Nucleus accumbens (tissue), 56 donors: ENCODE data around the gene CACNA1D.

Source experiments
- DNase-seq, 56 donors: peaks; one replicate each; lab custom pipeline; 2025; lab: John Stamatoyannopoulos, UW

Gene CACNA1D

DNA sequence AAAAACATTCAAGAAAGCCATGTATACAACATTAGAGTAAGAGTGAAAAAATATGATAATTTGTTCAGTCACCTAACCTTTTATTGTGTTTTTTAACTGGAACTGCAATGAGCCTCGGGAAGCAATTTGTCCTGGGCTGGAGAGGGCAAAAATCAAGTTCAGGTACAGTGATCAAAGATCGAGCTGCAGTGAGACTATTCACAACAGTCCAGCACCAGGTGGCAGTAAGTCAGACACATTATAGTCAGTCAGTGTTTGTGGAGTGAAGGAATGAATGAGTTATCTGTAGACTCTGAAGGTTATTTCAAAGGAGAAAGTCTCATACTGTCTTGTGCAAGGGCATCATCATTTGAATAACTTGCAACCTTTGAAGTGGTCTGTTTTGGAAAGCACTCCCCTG, 235.2 kb downstream of the CACNA1D start:
- DNase-seq: no peak

DNA sequence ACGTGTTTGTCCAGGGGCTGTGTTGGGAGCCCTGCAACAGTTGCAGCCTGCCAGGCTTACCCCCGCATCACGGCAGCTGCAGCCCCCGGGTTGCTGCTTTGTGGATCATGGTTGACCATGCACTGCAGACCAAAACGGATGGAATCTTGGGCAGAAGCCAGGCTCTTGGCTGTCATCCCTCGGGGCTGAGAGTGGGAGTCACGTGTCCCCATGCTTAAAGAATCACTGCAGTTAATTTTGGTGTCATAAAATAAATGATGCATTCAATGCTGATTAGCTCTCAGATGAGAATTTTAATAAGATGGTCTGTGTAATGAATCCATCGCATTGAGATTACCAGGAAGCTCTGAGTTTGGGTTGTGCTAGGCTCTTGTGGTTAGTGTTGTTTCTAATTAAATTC, 236.2 kb downstream of the CACNA1D start:
- DNase-seq: peak in 38 of 56 donors; percentile 6 to 85 (median 31)

DNA sequence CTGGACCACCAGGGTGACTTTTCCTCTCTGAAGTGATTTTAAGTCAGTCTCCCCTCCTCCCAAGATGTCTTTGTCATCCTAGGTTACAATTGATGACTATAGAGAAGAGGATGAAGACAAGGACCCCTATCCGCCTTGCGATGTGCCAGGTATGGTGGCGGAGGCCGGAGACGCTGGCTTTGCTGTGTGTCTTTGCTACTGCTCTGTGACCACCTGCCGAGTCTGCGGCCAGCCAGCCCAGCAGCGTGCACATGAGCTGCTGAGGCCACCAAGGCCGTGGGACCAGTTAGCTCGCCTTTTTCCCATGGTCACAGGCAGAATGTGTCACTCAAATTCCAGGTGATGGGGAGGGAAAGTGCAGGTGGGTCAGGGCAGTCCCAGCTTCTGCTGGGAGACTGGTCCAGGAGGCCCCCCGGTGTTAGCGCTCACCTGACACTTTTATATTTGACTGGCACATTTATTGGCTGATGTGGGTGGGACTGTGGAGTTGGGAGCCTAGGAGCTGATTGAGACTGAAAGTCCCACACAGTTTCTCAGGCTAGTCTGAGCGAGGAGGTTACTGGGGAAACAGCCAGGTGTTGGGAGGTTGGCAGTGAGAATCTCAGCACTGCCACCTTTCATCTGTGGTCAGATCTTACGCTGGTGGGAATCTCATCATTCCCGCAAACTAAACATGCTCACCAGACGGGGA, 237.7 kb downstream of the CACNA1D start:
- no peak for DNase-seq

DNA sequence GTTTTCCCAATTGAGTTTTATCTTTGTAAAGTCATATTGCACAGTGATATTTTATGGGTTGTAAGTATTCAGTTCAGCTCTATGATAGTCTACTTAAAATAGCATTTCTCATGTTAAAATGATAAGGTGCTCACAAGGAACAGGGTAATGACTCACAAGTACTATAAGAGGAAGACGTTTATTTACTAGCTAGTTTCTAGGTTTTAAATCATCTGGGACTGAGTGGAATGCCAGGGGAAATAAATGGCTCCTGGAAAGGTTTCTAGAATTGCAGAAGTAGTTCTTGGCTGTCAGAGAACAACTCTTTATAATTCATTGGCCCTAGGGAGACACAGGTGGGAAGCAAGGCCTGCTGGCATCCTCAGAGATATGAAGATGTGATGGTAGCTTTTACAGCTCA, 239.0 kb downstream of the CACNA1D start:
- no peak for DNase-seq

DNA sequence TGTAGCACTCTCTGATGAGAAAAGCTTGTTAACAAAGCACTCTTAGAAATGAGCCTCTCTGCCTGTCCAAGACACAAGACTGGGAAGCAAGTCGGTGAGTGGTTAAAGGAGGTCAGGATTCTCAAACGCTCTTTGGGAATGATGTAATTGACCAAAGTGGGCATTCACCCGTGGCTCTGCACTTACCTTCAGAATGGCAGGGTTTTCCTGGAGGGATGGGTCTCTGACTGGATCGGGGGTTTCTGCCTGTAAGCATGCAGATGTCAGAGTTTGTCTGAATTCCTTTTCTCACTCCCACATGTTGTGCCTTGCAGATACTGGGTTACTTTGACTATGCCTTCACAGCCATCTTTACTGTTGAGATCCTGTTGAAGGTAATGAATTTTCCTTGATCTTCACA, 245.6 kb downstream of the CACNA1D start:
- no peak for DNase-seq

DNA sequence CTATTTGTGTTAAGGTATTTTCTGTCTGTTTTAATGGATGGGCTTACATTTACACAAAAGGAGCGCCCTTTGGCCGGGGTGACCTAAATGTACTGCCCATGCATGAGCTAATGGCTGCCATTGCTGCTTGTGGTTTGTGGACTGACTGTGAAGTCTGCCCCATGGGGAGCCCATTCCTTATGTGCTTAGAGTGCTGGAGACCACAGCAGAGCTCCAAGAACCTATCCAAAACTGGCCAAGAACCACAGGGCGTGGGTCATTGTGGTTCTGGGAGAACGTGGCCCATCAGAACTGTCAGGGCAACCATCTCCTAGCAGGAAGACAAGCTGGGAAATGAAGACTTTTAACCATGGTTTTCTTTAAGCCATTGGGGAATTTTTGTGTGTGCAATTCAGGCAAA, 246.5 kb downstream of the CACNA1D start:
- DNase-seq: no peak

DNA sequence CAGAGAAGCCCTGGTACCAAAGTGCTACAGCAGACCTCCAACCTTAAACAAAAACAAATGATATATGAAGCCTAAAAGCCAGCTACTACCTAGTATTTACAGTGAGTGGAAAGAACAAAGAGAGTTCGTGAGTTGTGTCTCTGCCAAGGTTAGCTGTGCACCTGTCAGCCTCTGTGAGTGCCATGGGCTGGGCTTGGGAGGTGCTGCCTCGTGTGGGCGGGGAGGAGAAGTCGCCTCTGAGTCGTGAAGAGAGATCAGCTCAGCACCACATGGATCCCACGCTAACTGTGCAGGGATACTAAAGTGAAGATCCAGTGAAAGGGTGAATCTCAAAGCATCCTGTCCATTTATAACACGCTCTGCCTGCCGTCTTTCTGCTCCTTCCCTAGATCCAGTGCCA, 249.9 kb downstream of the CACNA1D start:
- DNase-seq: peak in 9 of 56 donors; percentile 3 to 38 (median 18)

DNA sequence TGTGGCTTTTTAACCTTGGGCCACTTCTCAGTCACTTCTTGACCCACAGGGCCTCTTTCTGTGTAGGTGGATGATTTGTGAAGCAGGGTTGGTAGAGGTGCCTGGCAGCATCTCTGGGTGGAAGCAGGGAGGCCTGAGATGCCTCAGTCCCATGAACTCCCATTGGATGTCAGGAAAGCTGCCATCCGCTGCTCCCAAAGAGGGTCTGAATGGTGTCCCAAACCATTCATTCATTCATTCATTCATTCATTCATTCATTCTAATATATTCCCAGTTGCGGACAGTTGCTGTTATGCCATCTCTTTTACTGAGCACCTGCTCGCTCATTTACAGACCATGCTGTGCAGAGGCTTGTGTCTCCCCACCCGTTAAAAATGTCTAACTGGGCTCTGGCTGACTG, 253.1 kb downstream of the CACNA1D start:
- no peak for DNase-seq

DNA sequence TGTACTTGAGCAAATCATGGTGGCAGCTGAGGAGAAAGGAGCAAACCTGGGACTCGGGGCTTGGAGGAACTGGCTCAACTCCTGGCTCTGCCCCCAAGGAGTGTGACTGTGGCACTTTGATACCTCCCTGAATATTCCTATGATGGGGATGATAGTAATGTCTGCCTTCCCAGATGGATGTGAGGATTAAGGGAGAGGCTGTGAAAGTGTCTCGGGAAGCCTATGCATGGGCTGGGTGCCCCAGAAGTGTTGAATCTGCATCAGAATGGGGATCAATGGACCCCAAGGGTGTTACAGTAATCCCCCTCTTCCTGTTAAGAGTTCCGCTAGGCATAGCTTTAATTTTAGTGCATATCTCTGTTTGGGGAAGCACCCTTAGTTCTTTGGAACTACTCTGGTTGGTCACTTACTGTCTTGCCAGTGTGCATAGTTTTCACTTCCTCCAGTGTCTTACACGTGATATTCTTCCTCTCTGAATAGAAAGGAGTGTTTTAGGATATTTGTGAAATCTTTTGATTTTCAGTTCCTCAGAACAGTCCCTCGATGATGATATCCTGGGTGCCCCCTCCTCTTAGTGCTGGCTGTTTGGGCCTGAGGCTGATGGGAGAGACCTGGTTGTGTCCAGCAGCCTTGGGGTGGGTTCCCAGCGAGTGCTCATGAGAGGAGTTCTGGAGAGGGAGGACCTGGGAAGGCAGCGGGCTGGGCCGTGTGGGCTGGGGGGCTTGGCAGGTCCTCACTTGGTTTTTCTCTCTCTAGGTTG, 254.3 kb downstream of the CACNA1D start:
- DNase-seq: no peak

DNA sequence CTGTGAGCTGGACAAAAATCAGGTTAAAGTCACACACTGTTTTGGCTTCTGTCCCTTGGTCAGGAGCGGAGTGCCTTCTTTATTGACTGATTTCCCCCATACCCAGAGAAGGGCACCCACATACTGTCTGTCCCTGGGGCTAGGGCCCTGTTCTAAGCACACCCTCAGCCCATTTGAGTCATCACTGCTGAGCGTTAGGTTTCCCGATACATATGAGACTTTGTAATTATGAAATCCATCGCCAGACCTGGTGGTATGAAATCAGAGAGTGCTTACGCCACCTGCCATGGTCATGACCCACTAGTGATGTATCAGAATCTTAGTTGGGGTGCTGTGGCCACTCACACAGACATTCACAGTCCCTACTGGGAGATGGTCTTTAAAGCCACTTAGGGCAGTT, 255.0 kb downstream of the CACNA1D start:
- DNase-seq: no peak

DNA sequence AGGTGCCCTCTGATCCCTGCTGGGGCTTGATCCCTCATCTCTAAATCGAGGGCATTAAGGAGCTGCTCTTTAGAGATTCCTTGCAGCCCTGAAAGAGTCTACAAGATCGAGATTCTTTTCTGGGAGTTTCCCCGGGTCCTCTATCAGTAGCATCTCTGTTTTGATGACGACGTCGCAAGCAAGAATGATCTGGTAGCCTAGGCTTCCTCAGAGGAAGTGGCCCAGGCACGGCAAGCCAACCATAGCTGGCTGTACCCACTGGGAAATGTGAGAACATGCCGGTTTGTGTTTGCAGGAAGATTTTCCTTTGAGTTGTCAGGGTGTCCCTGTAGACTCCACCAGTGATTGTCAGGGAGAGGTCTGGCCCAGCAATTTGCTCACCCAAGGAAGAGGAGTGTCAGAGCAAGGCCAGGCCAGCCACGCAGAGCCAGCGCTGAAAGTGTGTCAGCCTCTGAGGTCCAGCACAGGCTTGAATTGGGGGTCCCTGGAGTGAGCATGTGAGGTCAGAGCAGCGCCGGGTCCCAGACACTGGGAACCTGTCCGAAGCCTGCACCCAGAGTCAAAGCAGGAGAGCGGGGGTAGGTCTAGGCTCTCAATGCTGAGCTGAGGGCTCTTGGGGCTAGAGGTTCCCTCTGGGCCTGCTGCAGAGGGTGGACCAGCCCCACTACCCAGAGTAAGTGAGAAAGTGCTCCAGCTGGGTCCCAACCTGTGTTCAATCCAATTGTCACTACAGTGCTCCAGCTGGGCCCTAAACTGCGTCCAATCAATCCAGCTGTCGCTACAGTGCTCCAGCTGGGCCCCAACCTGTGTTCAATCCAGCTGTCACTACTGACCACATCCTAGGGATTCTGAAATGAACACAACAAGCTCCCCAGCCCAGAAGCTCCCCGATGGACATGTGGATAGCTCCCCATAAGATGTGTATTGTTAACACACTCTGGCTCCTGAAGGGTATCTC, 256.1 kb downstream of the CACNA1D start:
- no peak for DNase-seq

DNA sequence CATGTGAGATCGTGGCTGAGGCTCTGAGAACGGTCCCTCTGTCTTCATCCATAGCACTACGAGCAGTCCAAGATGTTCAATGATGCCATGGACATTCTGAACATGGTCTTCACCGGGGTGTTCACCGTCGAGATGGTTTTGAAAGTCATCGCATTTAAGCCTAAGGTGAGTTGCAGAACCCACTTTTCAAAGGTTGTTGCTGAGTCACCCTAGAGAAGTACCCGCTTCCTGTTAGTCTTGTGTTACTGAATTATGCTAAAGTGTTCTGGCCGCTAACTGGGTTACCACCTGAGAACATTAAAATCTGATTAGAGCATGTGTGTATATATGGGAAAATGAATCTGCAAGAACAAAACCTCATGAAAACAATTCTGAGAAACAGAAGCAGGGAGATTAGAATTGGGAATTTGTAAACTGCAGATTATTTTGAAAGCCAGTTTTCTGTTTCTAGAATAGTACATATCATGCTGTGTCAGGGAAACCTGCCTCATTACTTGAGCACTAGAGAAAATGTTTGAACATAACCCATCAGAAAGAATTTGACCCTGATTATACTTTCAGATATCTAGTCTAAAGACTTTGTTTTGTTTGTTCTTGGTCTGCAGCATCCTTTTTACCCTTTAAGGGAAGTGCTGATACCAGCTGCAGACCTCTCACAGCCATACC, 259.2 kb downstream of the CACNA1D start:
- DNase-seq: no peak

DNA sequence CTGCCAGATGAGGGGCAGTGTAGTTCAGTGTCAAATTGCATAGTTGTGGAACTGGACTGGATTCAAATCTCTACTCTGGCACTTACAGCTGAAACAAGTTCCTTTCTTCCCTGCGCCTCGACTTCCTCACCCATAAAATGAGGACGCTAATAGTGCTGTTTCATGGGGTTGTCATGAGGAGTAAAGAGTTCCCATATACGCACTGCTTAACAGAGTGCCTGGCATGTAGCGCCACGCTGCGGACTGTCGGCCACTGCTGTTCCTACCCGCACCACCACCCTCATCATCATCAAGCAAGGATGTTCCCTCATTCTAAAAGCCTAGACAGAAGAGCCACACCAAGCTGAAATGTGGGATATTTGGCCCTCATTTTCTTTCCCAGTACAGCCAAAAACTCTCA, 259.9 kb downstream of the CACNA1D start:
- peak in 2 of 56 donors; percentile 11 to 15 for DNase-seq

DNA sequence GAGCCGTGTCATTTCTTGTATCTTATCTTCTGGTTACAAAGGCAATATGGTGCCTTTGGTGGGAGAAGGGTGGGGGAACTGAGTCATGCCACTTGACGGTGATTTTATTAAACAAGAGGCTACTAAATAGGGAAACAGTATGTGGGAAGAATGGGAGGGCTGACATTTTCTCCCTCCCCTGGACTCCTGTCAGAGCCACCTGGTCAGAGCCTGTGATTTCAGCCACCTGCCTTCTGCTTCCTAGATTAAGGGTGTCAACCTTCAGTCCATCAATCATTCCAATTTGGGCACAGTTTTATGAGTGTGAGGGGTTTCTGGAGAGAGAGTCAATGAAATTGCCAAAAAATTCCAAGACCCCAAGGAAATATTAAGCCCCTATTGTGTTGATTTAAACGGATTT, 264.4 kb downstream of the CACNA1D start:
- no peak for DNase-seq

DNA sequence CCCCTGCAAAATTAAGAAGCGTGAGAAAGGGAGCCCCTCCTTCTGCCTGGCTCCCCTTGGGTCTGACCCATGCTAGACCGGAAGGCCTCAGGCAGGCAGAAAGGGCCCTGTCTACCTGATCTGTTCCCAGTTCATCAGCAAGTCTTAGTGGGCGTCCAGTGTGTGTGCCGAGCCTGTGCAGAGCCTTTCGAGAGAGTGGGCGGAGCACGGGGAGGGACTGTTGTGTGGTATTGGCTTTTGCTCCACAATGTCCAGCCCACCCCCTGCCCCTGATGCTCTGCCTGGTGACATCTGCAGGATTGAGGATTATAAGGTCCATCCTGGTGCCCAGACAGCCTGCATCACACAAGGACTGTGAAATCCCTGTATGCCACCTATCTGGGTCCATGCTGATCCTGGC, 268.9 kb downstream of the CACNA1D start:
- DNase-seq: no peak

DNA sequence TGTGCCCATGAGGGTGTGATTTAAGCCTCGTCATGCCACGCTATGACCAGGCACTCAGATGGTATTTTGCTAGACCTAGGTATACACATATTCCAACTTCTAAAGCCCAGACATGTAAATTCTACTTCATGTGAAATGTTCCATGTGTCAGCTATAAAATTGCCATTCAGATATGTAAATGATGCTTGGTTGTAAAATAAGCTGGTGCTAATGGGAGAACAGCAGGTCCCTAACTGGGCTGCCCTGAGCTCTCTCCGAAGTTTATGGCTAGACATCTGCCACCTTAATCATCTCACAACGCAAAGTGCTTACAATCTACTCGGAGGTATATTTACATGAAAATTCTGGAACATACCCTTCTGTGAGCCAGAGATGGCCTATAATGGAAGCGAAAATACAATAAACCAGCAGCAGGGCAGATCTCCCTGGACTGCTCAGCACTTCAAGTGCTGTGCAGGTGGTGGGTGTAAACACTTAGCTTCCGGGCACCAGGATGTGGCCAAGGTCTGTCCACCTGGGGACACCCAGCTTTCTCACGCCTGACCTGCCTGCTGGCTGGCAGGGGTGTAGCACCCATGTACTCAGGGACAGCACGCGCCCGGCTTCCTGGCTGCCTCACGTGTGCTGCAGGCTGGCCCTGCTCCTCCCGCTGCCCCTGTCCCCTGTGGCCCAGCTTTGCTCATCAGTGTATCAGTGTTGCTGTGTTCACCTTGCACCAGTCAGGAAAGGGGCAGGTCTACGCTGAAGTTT, 269.8 kb downstream of the CACNA1D start:
- no peak for DNase-seq

DNA sequence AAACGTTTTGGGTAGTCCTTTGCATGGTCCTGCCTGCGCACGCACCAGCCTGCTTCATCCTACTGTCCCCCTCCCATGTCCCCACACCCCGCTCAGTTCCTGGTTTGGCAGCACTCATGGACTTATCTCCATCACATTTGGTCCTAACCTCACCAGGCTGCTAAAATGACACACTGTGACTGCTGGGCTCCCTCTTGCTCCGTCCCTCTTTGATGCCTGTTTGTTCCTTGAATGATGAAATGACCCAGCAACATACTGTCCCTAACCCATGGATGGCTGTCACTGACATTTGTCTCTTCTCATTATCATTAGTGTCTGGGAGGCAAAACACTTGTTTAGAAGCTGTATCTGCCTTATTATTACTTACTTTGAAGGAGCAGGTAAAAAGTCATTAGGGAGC, 271.3 kb downstream of the CACNA1D start:
- DNase-seq: no peak

DNA sequence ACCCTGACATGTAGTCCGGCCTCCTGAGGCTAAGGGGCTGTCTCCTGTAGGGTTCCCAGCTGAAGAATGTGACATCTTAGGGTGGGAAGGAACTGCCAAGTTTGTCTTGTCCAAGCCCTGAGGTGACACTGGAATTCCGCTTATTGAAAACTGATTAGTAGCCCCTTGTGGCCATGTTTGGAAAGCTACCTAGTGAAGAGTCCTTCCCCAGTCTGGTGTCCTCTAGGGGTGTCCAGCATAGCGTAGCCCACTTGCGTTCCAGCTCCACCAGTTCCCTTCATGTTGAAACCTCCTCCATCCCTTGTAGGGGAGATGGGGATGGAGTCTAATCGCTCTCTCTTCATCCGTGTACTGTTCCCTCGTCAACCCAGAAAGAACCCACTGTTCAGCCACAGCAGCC, 272.3 kb downstream of the CACNA1D start:
- DNase-seq: no peak

DNA sequence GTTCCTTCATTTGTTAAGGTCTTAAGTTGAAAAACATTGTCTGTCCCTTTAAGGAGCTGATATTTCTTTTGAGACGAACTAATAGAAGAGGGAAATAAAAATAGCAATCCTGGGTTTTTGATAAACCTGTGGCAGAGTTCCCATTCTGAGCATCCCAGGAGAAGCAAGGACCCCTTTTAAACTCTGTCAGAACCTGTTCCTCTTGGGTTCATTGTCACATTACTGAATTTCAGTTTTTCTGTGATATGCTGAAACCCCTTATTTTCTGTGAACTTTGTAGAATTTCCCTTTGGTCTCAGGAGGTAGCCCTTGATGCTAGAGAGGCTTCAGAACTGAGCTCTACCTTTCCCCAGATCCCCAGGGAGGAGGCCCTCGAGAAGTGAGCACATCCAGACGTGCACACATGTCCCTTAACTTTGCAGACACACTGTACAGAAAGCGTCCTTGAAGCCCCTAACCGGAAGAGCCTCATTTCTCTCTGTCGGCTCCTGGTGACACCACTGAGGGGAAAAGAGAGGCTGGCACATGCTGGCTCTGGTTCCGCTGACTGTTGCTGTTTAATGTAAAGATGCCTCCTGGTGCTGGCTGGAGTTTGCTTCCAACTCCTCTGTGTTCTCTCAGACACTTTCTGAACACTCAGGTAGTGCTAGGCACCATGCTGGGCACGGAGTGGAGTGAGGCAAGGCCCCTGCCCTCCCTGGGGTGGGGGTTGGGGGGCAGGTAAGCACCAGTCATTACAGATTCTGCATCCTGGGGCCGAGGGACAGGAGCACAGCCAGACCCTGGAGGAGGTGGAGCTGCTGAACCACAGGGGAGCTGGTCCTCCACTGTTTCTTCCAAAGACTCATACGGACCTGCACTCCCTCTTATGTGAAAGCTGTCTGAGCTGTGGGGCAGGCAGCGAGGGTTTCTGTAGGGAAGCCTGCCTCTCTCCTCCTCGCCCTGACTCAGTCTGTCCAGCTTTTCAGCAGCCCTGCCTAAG, 274.4 kb downstream of the CACNA1D start:
- no peak for DNase-seq
